Hypothalamus (tissue), 51 donors: Measurements from ENCODE around the gene ANAPC1.
"Not testable (repeated sequence)": the region's sequence is repeated elsewhere in the genome, so short reads cannot be mapped to it uniquely, and the experiment has no call there.

Source experiments
- DNase-seq, 51 donors: peaks; one replicate each; lab custom pipeline; 2025; lab: John Stamatoyannopoulos, UW

Gene ANAPC1

GRCh38 chr2:111883661-111884591, at the start of gene ANAPC1:
Gene ANAPC1 (minus strand): TSS chr2:111884193. CDS start chr2:111880825, 3,368 bp downstream.
- DNase-seq, result peak in 50 of 51 donors; percentile 28 to 88 (median 72)

GRCh38 chr2:111932841-111933291, 48.9 kb upstream of the ANAPC1 start:
- DNase-seq, result no peak

- DNase-seq, result peak in 3 of 51 donors; percentile 7 to 38 (median 15)
Observed at GRCh38 chr2:111930875-111931274, 46.9 kb upstream of the ANAPC1 start.

- DNase-seq, result no peak
Observed at GRCh38 chr2:111930409-111930808, 46.4 kb upstream of the ANAPC1 start.

- DNase-seq, result no peak
Observed at GRCh38 chr2:111927723-111928122, 43.7 kb upstream of the ANAPC1 start.

- no peak for DNase-seq
Observed at GRCh38 chr2:111924617-111925107, 40.7 kb upstream of the ANAPC1 start.

GRCh38 chr2:111923276-111923804, 39.3 kb upstream of the ANAPC1 start:
- no peak for DNase-seq

- peak in 35 of 51 donors; percentile 14 to 81 (median 50) for DNase-seq
Observed at GRCh38 chr2:111919794-111920608, 36.0 kb upstream of the ANAPC1 start.

GRCh38 chr2:111919365-111919764, 35.4 kb upstream of the ANAPC1 start:
- DNase-seq, result no peak

- no peak for DNase-seq
Observed at GRCh38 chr2:111918383-111918806, 34.4 kb upstream of the ANAPC1 start.

GRCh38 chr2:111917106-111917505, 33.1 kb upstream of the ANAPC1 start:
- DNase-seq, result no peak

GRCh38 chr2:111912547-111912946, 28.6 kb upstream of the ANAPC1 start:
- no peak for DNase-seq

GRCh38 chr2:111911295-111911977, 27.4 kb upstream of the ANAPC1 start:
- DNase-seq, result not testable (repeated sequence)

- DNase-seq, result no peak
Observed at GRCh38 chr2:111910609-111911277, 26.8 kb upstream of the ANAPC1 start.

GRCh38 chr2:111909997-111910396, 26.0 kb upstream of the ANAPC1 start:
- DNase-seq, result not testable (repeated sequence)

- no peak for DNase-seq
Observed at GRCh38 chr2:111909079-111909478, 25.1 kb upstream of the ANAPC1 start.

- no peak for DNase-seq
Observed at GRCh38 chr2:111908578-111908977, 24.6 kb upstream of the ANAPC1 start.

GRCh38 chr2:111905990-111906735, 22.2 kb upstream of the ANAPC1 start:
- peak in 19 of 51 donors; percentile 2 to 68 (median 27) for DNase-seq

GRCh38 chr2:111905475-111905869, 21.5 kb upstream of the ANAPC1 start:
- not testable (repeated sequence) for DNase-seq
